NCI-H1436 treated with DMSO at 0.1 percent for 48 hours (cell line): ENCODE results near the gene TMEM198.

Experiments used
- DNase-seq: peaks from one replicate; lab custom pipeline; 2025; lab: John Stamatoyannopoulos, UW

The TMEM198 gene

GRCh38 chr2:219508971-219509779, 34.7 kb upstream of the TMEM198 start:
- no peak for DNase-seq

GRCh38 chr2:219509780-219510511, 33.9 kb upstream of the TMEM198 start:
- no peak for DNase-seq

- no peak for DNase-seq
Measured at GRCh38 chr2:219510512-219511135, 33.2 kb upstream of the TMEM198 start.

GRCh38 chr2:219511547-219512325, 32.1 kb upstream of the TMEM198 start:
- no peak for DNase-seq

GRCh38 chr2:219512524-219513216, 31.2 kb upstream of the TMEM198 start:
- no peak for DNase-seq

- no peak for DNase-seq
Measured at GRCh38 chr2:219513787-219514186, 30.0 kb upstream of the TMEM198 start.

GRCh38 chr2:219514196-219514761, 29.5 kb upstream of the TMEM198 start, which contains the start of gene ASIC4:
Gene ASIC4 (plus strand): TSS chr2:219514482. CDS start chr2:219514725, 243 bp downstream.
- DNase-seq, result no peak

GRCh38 chr2:219514836-219515235, 29.0 kb upstream of the TMEM198 start:
- DNase-seq, result no peak

GRCh38 chr2:219515874-219516629, 27.8 kb upstream of the TMEM198 start:
- no peak for DNase-seq

GRCh38 chr2:219516888-219517287, 26.9 kb upstream of the TMEM198 start:
- DNase-seq, result no peak

GRCh38 chr2:219517954-219518778, 25.7 kb upstream of the TMEM198 start:
- DNase-seq, result no peak

GRCh38 chr2:219519526-219519916, 24.3 kb upstream of the TMEM198 start:
- no peak for DNase-seq

- no peak for DNase-seq
Measured at GRCh38 chr2:219520079-219520478, 23.7 kb upstream of the TMEM198 start.

- no peak for DNase-seq
Measured at GRCh38 chr2:219521066-219521880, 22.6 kb upstream of the TMEM198 start.

GRCh38 chr2:219522111-219523030, 21.5 kb upstream of the TMEM198 start:
- DNase-seq, result no peak

- DNase-seq, result no peak
Measured at GRCh38 chr2:219523031-219523671, 20.7 kb upstream of the TMEM198 start.

GRCh38 chr2:219524817-219525216, 19.0 kb upstream of the TMEM198 start:
- DNase-seq, result no peak
